ENCODE measurements around the gene SIK2.

The SIK2 gene

GRCh38 chr11:111623527-111624030 lies 21.3 kb downstream of the SIK2 start:
- H3K27me3 Mint-ChIP-seq (ENCODE audit: low read depth), result no peaks in the 10 kb centered on the region
- peaks cover 9% of the 10 kb centered on the region for H3K9me3 Mint-ChIP-seq
- H3K36me3 Mint-ChIP-seq (ENCODE audit: low read depth), result peaks cover 31% of the 10 kb centered on the region
- no peaks in the 10 kb centered on the region for H3K4me1 Mint-ChIP-seq (ENCODE audit: low read depth)
- DNase-seq (ENCODE audit: low spot score), result no peak
- H3K27ac Mint-ChIP-seq, result no peak overlapping the region
- no peak overlapping the region for H3K4me3 Mint-ChIP-seq

- H3K9me3 Mint-ChIP-seq, result peaks cover 9% of the 10 kb centered on the region
- H3K27me3 Mint-ChIP-seq (ENCODE audit: low read depth), result no peaks in the 10 kb centered on the region
- H3K4me3 Mint-ChIP-seq, result no peak overlapping the region
- H3K27ac Mint-ChIP-seq, result no peak overlapping the region
- peaks cover 37% of the 10 kb centered on the region for H3K36me3 Mint-ChIP-seq (ENCODE audit: low read depth)
- DNase-seq (ENCODE audit: low spot score), result no peak
- peaks cover 5% of the 10 kb centered on the region for H3K4me1 Mint-ChIP-seq (ENCODE audit: low read depth)
Measured at GRCh38 chr11:111624608-111625007, 22.4 kb downstream of the SIK2 start.

GRCh38 chr11:111627591-111627990 lies 25.3 kb downstream of the SIK2 start:
- H3K4me1 Mint-ChIP-seq (ENCODE audit: low read depth), result peaks cover 5% of the 10 kb centered on the region
- H3K27ac Mint-ChIP-seq, result no peak overlapping the region
- no peak overlapping the region for H3K4me3 Mint-ChIP-seq
- peaks cover 6% of the 10 kb centered on the region for H3K9me3 Mint-ChIP-seq
- peaks cover 31% of the 10 kb centered on the region for H3K36me3 Mint-ChIP-seq (ENCODE audit: low read depth)
- DNase-seq (ENCODE audit: low spot score), result no peak
- H3K27me3 Mint-ChIP-seq (ENCODE audit: low read depth), result no peaks in the 10 kb centered on the region

GRCh38 chr11:111629499-111629898 lies 27.2 kb downstream of the SIK2 start:
- Mint-ChIP-seq H3K27me3 (ENCODE audit: low read depth) (no peaks in the 10 kb centered on the region), H3K4me3 (no peak overlapping the region), H3K36me3 (ENCODE audit: low read depth) (peaks cover 21% of the 10 kb centered on the region)

GRCh38 chr11:111631024-111631665 lies 28.9 kb downstream of the SIK2 start:
- peaks cover 25% of the 10 kb centered on the region for H3K4me1 Mint-ChIP-seq (ENCODE audit: low read depth)
- no peak overlapping the region for H3K27ac Mint-ChIP-seq
- no peaks in the 10 kb centered on the region for H3K9me3 Mint-ChIP-seq
- no peak overlapping the region for H3K4me3 Mint-ChIP-seq
- H3K36me3 Mint-ChIP-seq (ENCODE audit: low read depth), result peaks cover 19% of the 10 kb centered on the region
- DNase-seq (ENCODE audit: low spot score), result no peak
- no peaks in the 10 kb centered on the region for H3K27me3 Mint-ChIP-seq (ENCODE audit: low read depth)

More at GRCh38 chr11:111629499-111629898, 27.2 kb downstream of the SIK2 start:
- Mint-ChIP-seq H3K27ac (no peak overlapping the region), H3K9me3 (no peaks in the 10 kb centered on the region), H3K4me1 (ENCODE audit: low read depth) (peaks cover 17% of the 10 kb centered on the region)
- DNase-seq (ENCODE audit: low spot score), result no peak

- H3K9me3 Mint-ChIP-seq, result no peaks in the 10 kb centered on the region
- H3K4me3 Mint-ChIP-seq, result no peak overlapping the region
- DNase-seq (ENCODE audit: low spot score), result no peak
- no peaks in the 10 kb centered on the region for H3K27me3 Mint-ChIP-seq (ENCODE audit: low read depth)
- H3K27ac Mint-ChIP-seq, result no peak overlapping the region
- H3K4me1 Mint-ChIP-seq (ENCODE audit: low read depth), result peaks cover 25% of the 10 kb centered on the region
- peaks cover 21% of the 10 kb centered on the region for H3K36me3 Mint-ChIP-seq (ENCODE audit: low read depth)
Measured at GRCh38 chr11:111631666-111632039, 29.4 kb downstream of the SIK2 start.

GRCh38 chr11:111632516-111633220 lies 30.4 kb downstream of the SIK2 start:
- H3K4me1 Mint-ChIP-seq (ENCODE audit: low read depth), result peaks cover 25% of the 10 kb centered on the region
- H3K36me3 Mint-ChIP-seq (ENCODE audit: low read depth), result peaks cover 20% of the 10 kb centered on the region

GRCh38 chr11:111633248-111633647 lies 31.0 kb downstream of the SIK2 start:
- DNase-seq (ENCODE audit: low spot score), result no peak
- H3K9me3 Mint-ChIP-seq, result no peaks in the 10 kb centered on the region
- no peak overlapping the region for H3K4me3 Mint-ChIP-seq
- H3K4me1 Mint-ChIP-seq (ENCODE audit: low read depth), result peaks cover 25% of the 10 kb centered on the region
- no peaks in the 10 kb centered on the region for H3K27me3 Mint-ChIP-seq (ENCODE audit: low read depth)
- H3K27ac Mint-ChIP-seq, result no peak overlapping the region
- H3K36me3 Mint-ChIP-seq (ENCODE audit: low read depth), result peaks cover 21% of the 10 kb centered on the region

More at GRCh38 chr11:111632516-111633220, 30.4 kb downstream of the SIK2 start:
- Mint-ChIP-seq H3K27ac (no peak overlapping the region), H3K9me3 (no peaks in the 10 kb centered on the region), H3K27me3 (ENCODE audit: low read depth) (no peaks in the 10 kb centered on the region), H3K4me3 (no peak overlapping the region)
- no peak for DNase-seq (ENCODE audit: low spot score)

- Mint-ChIP-seq H3K4me3 (no peak overlapping the region), H3K4me1 (ENCODE audit: low read depth) (peaks cover 25% of the 10 kb centered on the region), H3K27ac (no peak overlapping the region), H3K9me3 (no peaks in the 10 kb centered on the region), H3K36me3 (ENCODE audit: low read depth) (peaks cover 18% of the 10 kb centered on the region), H3K27me3 (ENCODE audit: low read depth) (no peaks in the 10 kb centered on the region)
- DNase-seq (ENCODE audit: low spot score), result no peak
Measured at GRCh38 chr11:111633756-111634362, 31.6 kb downstream of the SIK2 start.

GRCh38 chr11:111634981-111635705 lies 32.9 kb downstream of the SIK2 start:
- no peaks in the 10 kb centered on the region for H3K9me3 Mint-ChIP-seq
- no peak for DNase-seq (ENCODE audit: low spot score)
- peaks cover 23% of the 10 kb centered on the region for H3K4me1 Mint-ChIP-seq (ENCODE audit: low read depth)
- H3K36me3 Mint-ChIP-seq (ENCODE audit: low read depth), result peaks cover 17% of the 10 kb centered on the region
- H3K27me3 Mint-ChIP-seq (ENCODE audit: low read depth), result no peaks in the 10 kb centered on the region
- no peak overlapping the region for H3K27ac Mint-ChIP-seq
- no peak overlapping the region for H3K4me3 Mint-ChIP-seq

GRCh38 chr11:111635706-111636045 lies 33.4 kb downstream of the SIK2 start:
- Mint-ChIP-seq H3K9me3 (no peaks in the 10 kb centered on the region), H3K4me1 (ENCODE audit: low read depth) (peaks cover 23% of the 10 kb centered on the region), H3K27me3 (ENCODE audit: low read depth) (no peaks in the 10 kb centered on the region), H3K27ac (no peak overlapping the region), H3K36me3 (ENCODE audit: low read depth) (peaks cover 17% of the 10 kb centered on the region), H3K4me3 (no peak overlapping the region)
- DNase-seq (ENCODE audit: low spot score), result no peak

GRCh38 chr11:111637885-111638284 lies 35.6 kb downstream of the SIK2 start:
- H3K4me3 Mint-ChIP-seq, result no peak overlapping the region
- H3K9me3 Mint-ChIP-seq, result no peaks in the 10 kb centered on the region
- H3K4me1 Mint-ChIP-seq (ENCODE audit: low read depth), result peaks cover 23% of the 10 kb centered on the region
- no peaks in the 10 kb centered on the region for H3K27me3 Mint-ChIP-seq (ENCODE audit: low read depth)
- H3K36me3 Mint-ChIP-seq (ENCODE audit: low read depth), result peaks cover 19% of the 10 kb centered on the region
- no peak overlapping the region for H3K27ac Mint-ChIP-seq
- DNase-seq (ENCODE audit: low spot score), result no peak

GRCh38 chr11:111639226-111639925 lies 37.1 kb downstream of the SIK2 start:
- peaks cover 15% of the 10 kb centered on the region for H3K36me3 Mint-ChIP-seq (ENCODE audit: low read depth)
- peaks cover 12% of the 10 kb centered on the region for H3K4me1 Mint-ChIP-seq (ENCODE audit: low read depth)
- no peak overlapping the region for H3K27ac Mint-ChIP-seq
- no peaks in the 10 kb centered on the region for H3K27me3 Mint-ChIP-seq (ENCODE audit: low read depth)
- no peak overlapping the region for H3K4me3 Mint-ChIP-seq
- no peak for DNase-seq (ENCODE audit: low spot score)
- H3K9me3 Mint-ChIP-seq, result no peaks in the 10 kb centered on the region

All from T-helper 2 cell treated with Interferon-gamma antibody and Interleukin-4, amounts not matched to agents 5 μg/mL and 100 μg/mL, for 36 hours (primary cell).